Adrenal gland (tissue), 5 donors: Measurements from ENCODE around the gene PPIA.

ENCODE experiments used
- POLR2A ChIP-seq, 2 donors: fragments of 450-650 bp; IDR thresholded peaks; one replicate each; pipeline ENCODE4 v1.6.1; 2017; ENCODE audit warnings: antibody characterized with exemption in 2 of 2, mild to moderate bottlenecking in 2 of 2, moderate library complexity in 1 of 2
- TF ChIP-seq, protein P1 (sequence below), 6 experiments: fragments of 450-650 bp in 4 of 6; fragments of 200-600 bp in 2 of 6; sonication (generic) in 1 of 6; IDR thresholded peaks; 1 replicate in 5 of 6; 2 replicates in 1 of 6; pipeline versions ENCODE4 v1.5.1 to v1.8.0; 2016 to 2021; ENCODE audit warnings: antibody characterized with exemption in 6 of 6, mild to moderate bottlenecking in 2 of 6, moderate library complexity in 1 of 6
- donor health status: DM: no; HTN: no; CAD: no.

DNA sequence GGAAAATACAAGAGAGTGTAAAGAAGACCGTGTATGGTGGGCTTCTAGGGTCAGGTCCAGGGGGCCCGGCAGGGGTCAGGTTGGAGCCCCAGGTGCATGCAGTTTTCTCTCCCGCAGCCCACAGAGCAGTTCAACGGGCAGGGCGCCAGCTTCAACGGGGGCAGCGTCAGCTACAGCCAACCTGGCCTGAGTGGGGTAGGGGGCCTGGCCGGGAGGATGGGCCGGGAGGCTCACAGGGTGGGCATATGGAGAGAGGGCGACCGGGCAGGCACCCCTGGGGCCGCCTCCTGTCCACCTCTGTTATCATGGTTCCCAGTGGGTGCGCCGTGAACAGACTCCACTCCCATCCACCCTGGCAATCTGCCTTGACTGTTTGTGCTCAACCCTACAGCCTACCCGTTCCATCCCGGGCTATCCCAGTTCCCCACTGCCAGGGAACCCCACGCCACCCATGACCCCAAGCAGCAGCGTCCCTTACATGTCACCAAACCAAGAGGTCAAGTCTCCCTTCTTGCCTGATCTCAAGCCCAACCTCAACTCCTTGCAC lies 36.4 kb upstream of the PPIA start:
- TF ChIP-seq, protein P1, sequence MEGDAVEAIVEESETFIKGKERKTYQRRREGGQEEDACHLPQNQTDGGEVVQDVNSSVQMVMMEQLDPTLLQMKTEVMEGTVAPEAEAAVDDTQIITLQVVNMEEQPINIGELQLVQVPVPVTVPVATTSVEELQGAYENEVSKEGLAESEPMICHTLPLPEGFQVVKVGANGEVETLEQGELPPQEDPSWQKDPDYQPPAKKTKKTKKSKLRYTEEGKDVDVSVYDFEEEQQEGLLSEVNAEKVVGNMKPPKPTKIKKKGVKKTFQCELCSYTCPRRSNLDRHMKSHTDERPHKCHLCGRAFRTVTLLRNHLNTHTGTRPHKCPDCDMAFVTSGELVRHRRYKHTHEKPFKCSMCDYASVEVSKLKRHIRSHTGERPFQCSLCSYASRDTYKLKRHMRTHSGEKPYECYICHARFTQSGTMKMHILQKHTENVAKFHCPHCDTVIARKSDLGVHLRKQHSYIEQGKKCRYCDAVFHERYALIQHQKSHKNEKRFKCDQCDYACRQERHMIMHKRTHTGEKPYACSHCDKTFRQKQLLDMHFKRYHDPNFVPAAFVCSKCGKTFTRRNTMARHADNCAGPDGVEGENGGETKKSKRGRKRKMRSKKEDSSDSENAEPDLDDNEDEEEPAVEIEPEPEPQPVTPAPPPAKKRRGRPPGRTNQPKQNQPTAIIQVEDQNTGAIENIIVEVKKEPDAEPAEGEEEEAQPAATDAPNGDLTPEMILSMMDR (IDR thresholded peaks at IDR 0.05), result no peak
- no peak for TF ChIP-seq POLR2A (IDR thresholded peaks at IDR 0.05)
